ENCODE measurements around the gene SMG6.

The SMG6 gene

DNA sequence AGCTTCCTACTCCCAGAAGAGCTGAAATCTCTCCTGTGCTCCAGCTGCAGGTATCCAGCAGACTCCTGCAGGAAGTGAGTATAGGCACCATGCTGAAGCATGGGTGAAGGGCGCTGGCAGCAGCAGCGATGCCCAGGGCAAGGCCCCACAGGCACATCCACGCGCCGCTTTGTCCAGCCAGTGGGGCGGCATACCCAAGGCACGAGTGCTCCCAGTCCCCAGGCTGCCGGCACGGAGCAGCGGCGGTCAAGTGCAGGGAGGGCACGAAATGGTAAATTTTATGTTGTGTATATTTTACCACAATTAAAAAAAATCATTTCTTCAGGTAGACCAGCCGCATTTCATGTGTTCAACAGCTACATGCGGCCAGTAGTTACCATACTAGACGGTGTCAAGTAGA is 175.6 kb downstream of the SMG6 start:
- Histone ChIP-seq H3K27ac (ENCODE audit: extremely low read depth, low read depth, low read length) (no peak overlapping the region), H3K4me1 (ENCODE audit: control insufficient read depth, insufficient read depth, low read length) (peaks cover 12% of the 10 kb centered on the region), H3K9me3 (ENCODE audit: control insufficient read depth, insufficient read depth, low read depth, low read length) (no peaks in the 10 kb centered on the region), H3K36me3 (ENCODE audit: control insufficient read depth in 2 of 2, insufficient read depth in 1 of 2, low read length in 2 of 2) (peaks cover 0 to 7% of the 10 kb centered on the region in 2 experiments; a peak in 2 of 3 replicates), H3K4me3 (ENCODE audit: low read depth, low read length) (no peak overlapping the region)
- TF ChIP-seq ZNF837 (tag by site-specific recombination; IDR thresholded peaks at IDR 0.05) (no peak), BCL11A (tag by site-specific recombination; IDR thresholded peaks at IDR 0.05; ENCODE audit: low read depth) (no peak), KLF10 (tag by site-specific recombination; IDR thresholded peaks at IDR 0.05) (no peak), ZNF23 (tag by site-specific recombination; IDR thresholded peaks at IDR 0.05; ENCODE audit: borderline replicate concordance) (no peak), ZNF791 (tag by site-specific recombination; IDR thresholded peaks at IDR 0.05) (no peak), ZNF350 (tag by site-specific recombination; IDR thresholded peaks at IDR 0.05) (no peak), ZNF19 (tag by site-specific recombination; IDR thresholded peaks at IDR 0.05; ENCODE audit: low read depth) (no peak), ZNF280D (tag by site-specific recombination; IDR thresholded peaks at IDR 0.05) (no peak), ZNF768 (tag by site-specific recombination; IDR thresholded peaks at IDR 0.05) (no peak), ZNF146 (tag by site-specific recombination; IDR thresholded peaks at IDR 0.05) (no peak), ZNF10 (tag by site-specific recombination; IDR thresholded peaks at IDR 0.05) (no peak), KLF9 (tag by site-specific recombination; IDR thresholded peaks at IDR 0.05; ENCODE audit: low read depth) (no peak), ZNF2 (tag by site-specific recombination; IDR thresholded peaks at IDR 0.05) (no peak), SP2 (tag by site-specific recombination; IDR thresholded peaks at IDR 0.05) (no peak), ZNF416 (tag by site-specific recombination; IDR thresholded peaks at IDR 0.05) (no peak), ZNF626 (tag by site-specific recombination; IDR thresholded peaks at IDR 0.05) (no peak)
- TF ChIP-seq, protein P1, sequence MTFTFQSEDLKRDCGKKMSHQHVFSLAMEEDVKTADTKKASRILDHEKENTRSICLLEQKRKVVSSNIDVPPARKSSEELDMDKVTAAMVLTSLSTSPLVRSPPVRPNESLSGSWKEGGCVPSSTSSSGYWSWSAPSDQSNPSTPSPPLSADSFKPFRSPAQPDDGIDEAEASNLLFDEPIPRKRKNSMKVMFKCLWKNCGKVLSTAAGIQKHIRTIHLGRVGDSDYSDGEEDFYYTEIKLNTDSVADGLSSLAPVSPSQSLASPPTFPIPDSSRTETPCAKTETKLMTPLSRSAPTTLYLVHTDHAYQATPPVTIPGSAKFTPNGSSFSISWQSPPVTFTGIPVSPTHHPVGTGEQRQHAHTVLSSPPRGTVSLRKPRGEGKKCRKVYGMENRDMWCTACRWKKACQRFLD (tag by site-specific recombination; IDR thresholded peaks at IDR 0.05): no peak
- POLR2A ChIA-PET: no interaction called here
- CTCF ChIA-PET: no interaction called here

GRCh38 chr17:2125013-2125535 is 178.5 kb downstream of the SMG6 start:
- no peak overlapping the region for H3K4me3 ChIP-seq (ENCODE audit: low read depth, low read length)
- no peaks in the 10 kb centered on the region for H3K9me3 ChIP-seq (ENCODE audit: control insufficient read depth, insufficient read depth, low read depth, low read length)
- peaks cover 5 to 12% of the 10 kb centered on the region in 2 experiments; a peak in 2 of 3 replicates for H3K36me3 ChIP-seq (ENCODE audit: control insufficient read depth in 2 of 2, insufficient read depth in 1 of 2, low read length in 2 of 2)
- peaks cover 22% of the 10 kb centered on the region for H3K4me1 ChIP-seq (ENCODE audit: control insufficient read depth, insufficient read depth, low read length)
- ChIA-PET POLR2A (no interaction called here), CTCF (interaction anchor here (0.6 to 1.7 kb wide), 2 partner anchors 12 to 239 kb away, joined by 3 to 5 read pairs; no protein-coding TSS in a partner anchor)
- H3K27ac ChIP-seq (ENCODE audit: extremely low read depth, low read depth, low read length): no peak overlapping the region
- no peak for TF ChIP-seq ZBTB17 (tag by site-specific recombination; IDR thresholded peaks at IDR 0.05)
- TF ChIP-seq ZFP41 (tag by site-specific recombination; IDR thresholded peaks at IDR 0.05; ENCODE audit: borderline replicate concordance): no peak
- TF ChIP-seq ZNF561 (tag by site-specific recombination; IDR thresholded peaks at IDR 0.05; ENCODE audit: borderline replicate concordance): no peak
- TF ChIP-seq SCRT2 (tag by site-specific recombination; IDR thresholded peaks at IDR 0.05): no peak
- no peak for TF ChIP-seq ZNF670 (tag by site-specific recombination; IDR thresholded peaks at IDR 0.05; ENCODE audit: low read depth)
- TF ChIP-seq ZBTB44 (tag by site-specific recombination; IDR thresholded peaks at IDR 0.05): no peak
- no peak for TF ChIP-seq RBAK (tag by site-specific recombination; IDR thresholded peaks at IDR 0.05)
- no peak for TF ChIP-seq ZFHX2 (tag by site-specific recombination; conservative IDR thresholded peaks at IDR 0.05)
- no peak for TF ChIP-seq TCF7L2 (IDR thresholded peaks at IDR 0.05; ENCODE audit: borderline replicate concordance, low read depth, low read length)
- TF ChIP-seq SP3 (tag by site-specific recombination; IDR thresholded peaks at IDR 0.05): no peak
- TF ChIP-seq ZNF48 (tag by site-specific recombination; IDR thresholded peaks at IDR 0.05): no peak
- no peak for TF ChIP-seq ZNF266 (tag by site-specific recombination; IDR thresholded peaks at IDR 0.05; ENCODE audit: low read depth)
- TF ChIP-seq, protein P1 (tag by site-specific recombination; IDR thresholded peaks at IDR 0.05): no peak
